SHP77 (cell line): Measurements from ENCODE around the gene TRAF3.
"Not testable (repeated sequence)": the region's sequence is repeated elsewhere in the genome, so short reads cannot be mapped to it uniquely, and the experiment has no call there.

ENCODE experiments used
- DNase-seq, 2 experiments: peaks; one replicate each; lab custom pipeline; 2025; lab: John Stamatoyannopoulos, UW

The TRAF3 gene

DNA sequence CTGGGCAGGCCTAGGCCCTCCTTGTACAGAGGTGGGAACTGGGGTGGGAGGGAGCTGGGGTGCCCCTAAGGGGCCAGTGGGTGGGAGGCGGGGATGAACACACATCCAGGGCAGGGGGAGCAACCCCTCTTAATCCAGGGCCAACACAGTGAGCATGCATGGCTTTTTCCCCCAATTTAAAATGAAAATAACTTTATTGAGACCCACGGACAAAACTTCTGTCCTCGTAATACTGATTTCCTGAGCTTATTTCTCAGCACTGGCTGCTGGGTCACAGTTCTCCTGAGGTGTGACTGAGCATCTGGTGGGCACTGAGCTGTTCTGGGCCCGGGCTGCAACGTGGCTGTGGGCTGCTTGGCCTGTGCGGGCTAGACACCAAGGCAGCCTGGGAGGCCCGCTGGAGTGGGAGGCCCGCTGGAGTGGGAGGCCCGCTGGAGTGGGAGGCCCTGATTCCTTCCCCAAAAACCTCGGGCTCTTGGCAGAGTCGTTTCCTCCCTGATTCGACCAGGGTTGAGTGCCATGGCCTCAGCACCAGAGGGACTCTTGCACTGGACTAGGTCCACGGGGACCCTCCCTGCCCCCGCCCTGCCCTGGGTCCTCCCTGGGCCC, 24.9 kb upstream of the TRAF3 start:
- no peak for DNase-seq

DNA sequence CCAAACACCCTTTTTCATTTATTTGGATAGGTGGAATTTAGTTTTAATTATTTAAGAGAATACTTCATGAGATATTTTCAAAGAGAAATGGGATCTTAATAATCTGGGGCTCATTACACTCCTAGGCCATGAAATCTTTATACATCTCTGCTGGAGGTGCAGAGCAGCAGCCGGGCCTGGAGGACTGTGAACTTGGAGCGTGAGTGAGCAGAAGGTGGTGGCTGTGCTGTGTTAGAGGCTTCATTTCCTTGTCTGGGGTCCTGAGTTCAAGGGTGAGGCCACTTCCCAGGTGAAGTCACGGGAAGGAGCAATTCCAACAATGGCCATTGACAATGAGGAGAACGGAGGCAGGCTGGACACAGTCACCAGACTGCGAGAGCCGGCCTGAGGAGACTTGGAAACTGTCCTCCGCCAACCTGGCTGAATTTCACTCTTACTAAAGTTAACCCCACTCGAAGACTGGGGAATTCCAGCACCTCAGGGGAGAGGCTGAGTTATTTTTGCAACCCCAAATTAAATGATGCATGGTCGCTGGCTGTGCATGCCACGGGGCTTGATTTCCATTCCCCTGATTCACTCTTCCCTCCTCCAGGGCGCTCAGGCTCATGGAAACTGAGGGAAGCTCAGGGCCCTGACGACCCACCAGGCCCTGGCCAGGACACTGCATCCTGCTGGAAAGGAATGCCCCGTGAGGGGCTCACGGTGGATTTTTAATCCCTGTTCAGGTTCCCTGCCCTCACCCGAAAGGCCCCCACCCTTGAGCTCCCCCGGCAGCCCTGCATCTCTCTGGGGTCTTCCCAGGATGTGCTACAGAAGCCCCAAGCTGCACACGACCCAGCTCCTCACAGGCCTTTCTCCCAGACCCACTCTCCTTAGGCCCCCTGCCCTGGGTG, 22.6 kb upstream of the TRAF3 start:
- DNase-seq, result no peak

GRCh38 chr14:102757646-102758045, 19.6 kb upstream of the TRAF3 start:
- DNase-seq, result no peak

- no peak for DNase-seq
These were observed 19.2 kb upstream of the TRAF3 start for GRCh38 chr14:102758087-102758486.

DNA sequence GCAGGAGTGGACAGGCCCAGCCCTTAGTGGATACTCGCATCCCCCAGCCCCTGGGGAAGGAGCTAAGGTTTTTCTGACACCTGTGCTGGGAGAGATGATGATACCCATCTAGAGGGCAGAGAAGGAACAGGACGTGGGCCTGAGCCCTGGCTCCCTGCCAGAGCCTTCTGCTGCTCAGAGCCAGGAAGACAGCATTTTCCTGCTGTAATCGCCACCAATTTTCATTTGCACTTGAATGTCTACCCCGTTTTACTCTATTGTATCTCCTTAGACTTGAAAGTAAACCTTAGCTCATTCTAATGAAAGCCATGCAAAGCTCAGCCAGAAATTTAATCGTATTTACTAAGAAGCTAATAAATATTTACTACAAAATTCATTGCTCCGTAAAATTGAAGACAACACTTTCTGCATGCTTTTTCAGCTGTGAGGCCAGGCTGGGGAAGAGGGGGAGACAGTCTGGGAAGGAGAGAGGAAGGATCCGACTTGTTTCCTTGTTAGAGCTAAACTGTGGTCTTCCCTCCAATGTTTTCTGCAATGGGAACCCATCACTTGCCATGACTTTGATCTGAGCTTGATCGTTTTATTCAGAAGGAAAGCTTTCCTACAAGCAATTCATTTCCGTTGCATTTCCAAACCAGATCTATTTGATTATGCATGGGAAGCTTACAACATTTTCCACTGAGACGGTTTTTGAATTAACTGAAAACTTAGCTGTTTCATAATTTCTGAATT, 17.6 kb upstream of the TRAF3 start:
- DNase-seq, result no peak

- DNase-seq, result no peak
These were observed 16.6 kb upstream of the TRAF3 start for GRCh38 chr14:102760496-102761193.

GRCh38 chr14:102761206-102761605, 16.0 kb upstream of the TRAF3 start:
- DNase-seq, result no peak

- no peak for DNase-seq
These were observed 13.0 kb upstream of the TRAF3 start for GRCh38 chr14:102764220-102764671.

- not testable (repeated sequence) for DNase-seq
These were observed 11.5 kb upstream of the TRAF3 start for GRCh38 chr14:102765770-102766169.

GRCh38 chr14:102768223-102769048, 8.8 kb upstream of the TRAF3 start:
- no peak for DNase-seq

DNA sequence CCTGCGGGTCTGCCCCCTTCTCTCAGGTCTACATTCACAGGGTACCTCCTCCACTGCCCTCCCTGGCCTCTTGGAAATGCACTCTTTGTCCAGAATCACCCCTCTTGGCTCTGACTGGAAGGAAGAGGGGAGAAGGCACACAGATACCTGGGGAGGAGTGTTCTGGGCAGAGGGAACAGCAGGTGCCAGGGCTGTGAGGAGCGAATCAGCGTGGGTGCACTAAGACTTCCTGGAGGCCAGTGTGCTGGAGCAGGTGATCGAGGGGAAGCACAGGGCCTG, 8.3 kb upstream of the TRAF3 start:
- no peak for DNase-seq

DNA sequence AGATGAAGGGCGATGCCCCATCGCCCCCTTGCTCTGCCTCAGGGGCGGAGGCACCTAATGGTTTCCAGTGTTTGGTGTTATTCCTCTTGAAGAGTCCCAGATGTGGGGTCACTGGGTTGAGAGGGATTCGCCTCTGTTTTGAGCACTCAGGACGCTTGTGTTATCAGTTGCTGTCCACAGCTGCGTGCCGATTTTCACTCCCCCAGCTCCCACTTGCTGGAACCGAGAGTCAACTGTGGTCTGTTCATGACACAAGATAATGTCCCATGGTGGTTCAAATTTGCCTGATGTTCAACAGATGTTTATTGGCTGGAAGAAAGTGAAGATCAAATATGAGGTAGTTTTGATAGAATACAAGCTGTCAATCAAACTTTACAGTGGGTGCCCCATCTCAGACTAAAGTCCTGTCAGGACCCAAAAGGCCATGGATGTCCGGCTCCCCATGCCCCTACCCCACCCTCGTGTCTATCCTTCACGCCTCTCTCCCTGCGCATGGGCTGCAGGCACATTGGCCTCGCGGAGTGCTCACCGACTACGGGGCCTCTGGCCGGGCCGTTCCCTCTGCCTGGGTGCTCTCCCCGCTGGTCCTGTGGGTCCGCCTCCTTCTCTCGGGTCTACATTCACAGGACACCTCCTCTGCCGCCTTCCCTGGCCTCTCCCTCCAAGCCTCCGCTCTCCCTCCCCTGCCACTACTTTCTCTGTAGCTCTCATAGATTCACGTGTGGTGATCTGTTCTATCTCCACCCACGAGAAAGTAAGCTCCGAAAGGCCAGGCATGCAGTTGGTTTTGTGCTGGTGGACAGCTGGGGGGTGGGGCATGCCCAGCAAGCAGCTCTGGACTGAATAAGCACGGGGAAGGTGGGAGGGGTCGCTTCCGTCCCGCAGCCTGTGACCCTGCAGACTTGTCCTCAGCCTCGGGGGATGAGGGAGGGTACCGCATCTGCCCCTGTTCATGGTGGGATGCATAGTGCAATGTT, 6.8 kb upstream of the TRAF3 start:
- no peak for DNase-seq

DNA sequence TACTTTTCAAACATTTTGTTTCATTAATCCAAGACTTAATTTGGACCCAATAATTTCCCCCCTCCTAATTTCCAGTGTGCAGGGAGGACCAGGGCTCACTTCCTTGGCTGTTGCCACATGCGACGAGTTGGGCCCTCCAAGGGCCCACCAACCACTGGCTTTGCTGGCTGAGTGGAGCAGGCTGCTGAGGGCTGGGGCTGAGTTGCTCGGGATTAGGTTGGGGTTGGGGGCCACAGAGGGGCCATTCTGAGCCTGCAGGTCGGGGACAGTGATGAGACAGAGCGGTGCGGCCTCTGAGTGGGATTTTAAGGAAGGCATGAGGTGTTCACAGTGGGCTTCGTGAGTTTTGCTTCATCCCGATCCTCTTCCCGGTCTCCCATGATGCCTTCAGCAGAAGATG, 6.1 kb upstream of the TRAF3 start:
- DNase-seq, result no peak

- peak; percentile 36 to 65 for DNase-seq
These were observed 4.3 kb upstream of the TRAF3 start for GRCh38 chr14:102772781-102773570.

DNA sequence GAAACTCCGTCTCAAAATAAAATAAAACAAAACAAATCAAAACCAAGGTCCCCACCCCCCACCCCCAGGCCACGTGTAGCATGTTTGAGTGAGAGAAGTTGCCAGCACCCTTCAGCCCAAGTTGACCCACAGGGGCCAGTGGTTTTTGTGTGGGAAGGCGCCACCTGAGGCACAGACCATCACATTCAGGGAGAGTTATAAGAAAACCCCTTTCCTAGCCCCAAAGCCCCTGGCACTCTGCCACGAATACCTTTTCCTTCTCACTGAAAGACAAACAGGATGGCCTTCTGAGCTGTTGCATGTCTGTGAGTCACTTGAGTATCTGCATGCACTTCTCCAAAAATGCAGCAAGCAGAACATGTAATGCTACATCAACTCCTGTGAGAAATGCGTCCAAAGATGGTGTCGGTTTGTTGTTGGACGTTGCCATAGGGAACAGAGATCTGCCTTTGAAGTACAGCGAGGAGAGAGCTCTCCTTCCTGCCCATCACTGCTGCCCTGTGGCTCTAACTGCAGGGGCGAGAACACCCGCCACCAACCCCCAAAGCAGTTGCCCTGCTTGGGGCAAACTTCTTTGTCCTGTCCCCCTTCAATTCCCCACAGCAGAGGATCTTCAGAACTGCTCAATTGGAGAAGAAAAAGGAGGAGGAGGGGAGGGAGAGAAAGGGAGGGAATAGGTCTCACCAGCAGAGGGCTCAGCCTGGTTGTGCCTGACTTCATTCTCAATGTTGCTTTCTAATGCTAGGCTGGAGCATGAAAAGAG, 2.7 kb upstream of the TRAF3 start:
- DNase-seq, result peak; percentile 51 to 61

- DNase-seq, result no peak
These were observed 1.1 kb upstream of the TRAF3 start for GRCh38 chr14:102775855-102776760.

DNA sequence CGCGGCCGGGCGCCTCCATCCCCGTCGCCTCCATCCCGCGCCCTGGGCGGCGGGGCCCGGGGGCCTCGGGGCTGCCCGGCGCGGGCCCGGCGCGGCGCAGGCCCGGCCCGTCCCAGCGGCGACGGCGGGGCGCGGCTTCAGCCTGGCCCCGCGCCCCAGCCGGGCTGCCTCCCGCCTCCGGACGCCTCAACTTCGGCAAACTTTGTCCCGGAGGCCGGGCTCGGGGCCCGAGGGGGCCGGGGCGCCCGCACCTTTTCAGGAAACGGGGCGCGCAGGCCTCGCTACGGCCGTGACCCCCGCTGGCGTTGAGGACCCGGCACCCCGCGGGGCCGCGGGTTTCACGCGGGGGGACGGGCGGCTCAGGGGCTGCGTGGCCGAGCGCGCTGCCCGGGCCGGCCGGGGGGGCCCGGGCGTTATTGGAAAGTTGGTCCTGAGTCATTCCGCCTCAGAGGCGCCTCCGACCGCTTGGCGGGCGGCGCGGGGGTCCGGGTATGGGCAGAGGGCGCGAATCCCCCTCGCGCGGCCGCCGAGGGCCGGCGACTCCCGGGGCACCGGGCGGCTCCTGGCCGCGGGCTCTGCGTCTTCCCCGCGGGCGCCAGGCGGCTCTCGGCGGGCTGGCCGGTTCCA, 575 bp downstream of the TRAF3 start:
- DNase-seq, result no peak
